Medulla oblongata (tissue), 1 donor: ENCODE results near the gene WDR93.

ENCODE experiments used
- DNase-seq: peaks from one replicate; pipeline ENCODE4 v3.0.0-alpha.2; 2015; ENCODE audit errors: extremely low spot score

The WDR93 gene

DNA sequence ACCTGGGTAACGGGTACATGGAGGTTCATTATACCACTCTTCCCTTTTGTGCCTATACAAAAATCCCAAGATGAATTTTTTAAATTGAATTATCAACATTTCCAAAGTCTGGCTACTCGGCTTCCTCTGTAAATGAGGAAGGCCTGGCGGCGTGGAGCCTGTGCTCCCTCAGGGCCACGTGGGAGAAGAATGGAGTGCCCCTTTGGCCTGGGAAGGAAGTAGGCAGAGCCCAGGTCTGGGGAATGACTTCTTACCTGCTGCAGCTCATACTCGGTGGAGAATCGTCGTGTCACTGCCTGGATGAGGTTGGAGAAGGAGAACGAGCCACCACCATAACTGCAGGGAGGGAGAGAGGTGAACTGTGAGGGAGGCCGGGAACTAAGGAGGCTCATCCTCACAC is 99.6 kb downstream of the WDR93 start:
- no peak for DNase-seq

DNA sequence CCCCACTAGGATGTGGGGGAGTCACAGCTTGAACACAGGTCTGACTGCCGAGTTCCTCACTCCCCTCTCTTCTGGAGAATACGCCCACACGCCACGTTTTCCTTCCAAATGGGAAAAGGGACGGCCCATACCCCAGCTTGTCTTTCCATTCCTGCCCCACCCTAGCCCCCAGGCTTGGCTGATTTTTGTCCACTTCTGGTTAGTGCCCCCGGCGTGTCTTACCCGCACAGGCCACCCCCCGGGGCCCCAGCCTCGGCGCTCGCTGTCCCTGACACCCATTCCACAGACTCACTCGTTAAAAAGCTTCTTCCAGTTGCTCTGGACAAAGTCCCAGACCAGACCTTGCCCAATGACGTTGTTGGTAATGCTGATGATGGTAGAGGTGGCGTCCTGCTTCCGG is 100.0 kb downstream of the WDR93 start:
- DNase-seq: no peak

DNA sequence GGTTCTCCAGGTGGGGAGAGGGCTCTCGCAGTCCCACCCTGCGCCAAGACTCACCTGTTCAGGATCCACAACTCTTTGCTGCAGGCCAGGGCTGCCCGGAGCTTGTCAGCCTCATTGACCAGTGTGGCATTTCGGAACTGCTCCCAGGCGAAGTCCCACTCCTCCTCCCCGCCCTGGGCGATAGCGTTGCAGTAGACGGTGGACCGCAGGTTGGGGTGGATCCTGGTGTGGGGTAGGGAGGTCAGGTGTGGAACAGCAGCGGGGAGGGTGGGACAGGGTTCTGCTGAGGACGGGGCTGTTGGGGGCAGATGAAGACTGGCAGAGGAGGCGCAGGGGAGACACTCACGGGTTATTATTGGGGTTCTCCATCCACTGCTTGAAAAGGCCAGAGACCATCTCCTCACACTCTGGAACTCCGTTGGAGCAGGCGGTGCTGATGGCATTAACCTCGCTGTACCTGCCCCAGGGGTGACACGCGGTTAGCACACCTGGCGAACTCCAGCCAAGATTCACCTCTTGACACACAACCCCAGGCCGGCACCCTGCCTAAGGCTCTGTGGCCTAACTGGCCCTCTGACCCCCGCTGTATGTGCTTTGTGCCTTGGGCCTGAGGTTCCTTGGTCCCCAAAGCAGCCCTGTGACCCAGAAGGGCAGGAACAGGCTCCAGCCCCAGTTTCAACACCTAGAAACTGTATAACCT is 101.6 kb downstream of the WDR93 start:
- no peak for DNase-seq
